Bone marrow (tissue), 2 donors: ENCODE measurements around the gene ANKRD53.
"Not testable (repeated sequence)": the region's sequence is repeated elsewhere in the genome, so short reads cannot be mapped to it uniquely, and the experiment has no call there.

ENCODE experiments used
- DNase-seq, 2 donors: peaks; one replicate each; lab custom pipeline; 2025; lab: John Stamatoyannopoulos, UW

Gene ANKRD53

DNA sequence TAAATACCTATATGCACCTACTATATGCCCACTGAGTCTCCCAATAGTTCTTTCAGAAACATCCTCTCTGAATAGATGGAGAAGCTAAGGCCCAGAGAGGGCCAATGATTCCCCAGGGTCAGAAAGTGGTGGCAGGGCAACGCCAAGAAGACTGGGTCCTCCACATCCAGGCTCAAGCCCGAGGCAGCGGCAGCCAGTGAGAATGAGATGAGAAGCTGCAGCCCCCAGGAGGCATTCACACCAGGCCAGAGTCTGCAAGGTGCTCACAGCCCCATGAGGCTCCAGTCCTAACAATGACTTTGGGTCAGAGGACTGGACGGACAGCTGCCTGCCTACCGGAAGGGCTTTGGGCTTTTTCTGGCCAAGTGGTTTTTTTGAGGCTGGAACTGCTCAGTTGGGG is 12.7 kb downstream of the ANKRD53 start:
- no peak for DNase-seq

DNA sequence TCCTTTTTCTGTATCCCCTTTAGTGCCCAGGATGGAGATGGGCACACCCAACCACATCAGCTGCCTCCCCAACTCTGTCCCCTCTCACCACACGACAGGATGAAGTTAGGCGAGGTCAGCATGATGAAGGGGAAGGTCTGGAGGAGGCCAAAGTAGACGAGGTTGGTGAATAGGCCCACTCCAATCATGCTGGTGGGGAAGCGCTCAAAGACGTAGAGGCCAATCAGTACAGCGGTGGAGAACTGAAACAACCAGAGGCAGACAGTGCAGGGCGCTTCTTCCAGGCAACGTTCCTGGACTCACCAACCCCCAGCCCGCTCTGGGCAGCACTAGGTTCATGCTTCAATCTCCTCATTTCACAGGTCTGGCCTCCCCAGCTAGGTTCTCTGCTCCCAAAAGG is 13.3 kb downstream of the ANKRD53 start:
- no peak for DNase-seq

DNA sequence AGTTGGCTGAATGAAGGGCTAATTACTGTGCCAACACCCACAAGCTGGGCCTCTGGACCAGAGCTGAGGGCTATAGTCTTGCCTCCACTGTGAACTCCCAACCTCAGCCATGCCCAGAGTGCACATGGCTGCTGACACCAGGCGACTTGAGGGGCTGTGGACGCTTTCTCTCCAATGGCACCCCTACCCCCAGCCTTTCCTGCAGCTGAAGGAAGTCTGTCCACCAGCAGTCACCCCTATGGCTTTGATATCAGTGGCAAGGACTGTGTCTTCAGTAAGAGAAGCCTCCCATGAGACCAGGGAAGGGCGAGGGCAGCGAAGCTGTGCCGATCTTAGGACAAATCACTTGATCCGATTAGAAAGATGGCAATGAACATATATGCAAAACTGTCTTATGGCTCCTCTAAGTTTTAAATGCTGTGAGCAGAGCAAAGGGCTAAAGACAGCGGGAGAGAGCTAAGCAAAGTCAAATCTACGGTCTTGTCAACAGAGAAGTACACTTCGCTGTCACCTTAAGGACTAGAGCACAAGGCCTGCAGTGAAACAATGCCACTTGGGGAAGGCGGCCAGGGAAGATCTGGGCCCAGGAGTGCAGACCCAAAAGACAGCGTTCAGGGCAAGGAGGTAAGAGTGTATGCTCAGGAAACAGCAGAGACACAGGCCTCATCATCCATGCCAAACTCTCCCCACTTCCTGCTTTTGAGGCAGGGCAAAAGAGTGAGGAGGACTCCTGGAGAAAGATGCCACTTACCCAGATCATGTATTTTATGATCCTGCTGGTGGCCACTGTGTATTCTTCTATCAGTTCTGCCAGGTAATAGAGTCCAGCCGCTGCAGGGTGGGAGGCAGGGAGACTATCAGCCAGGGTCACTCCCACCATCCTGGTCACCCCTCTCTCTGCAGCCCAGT is 14.8 kb downstream of the ANKRD53 start:
- no peak for DNase-seq

DNA sequence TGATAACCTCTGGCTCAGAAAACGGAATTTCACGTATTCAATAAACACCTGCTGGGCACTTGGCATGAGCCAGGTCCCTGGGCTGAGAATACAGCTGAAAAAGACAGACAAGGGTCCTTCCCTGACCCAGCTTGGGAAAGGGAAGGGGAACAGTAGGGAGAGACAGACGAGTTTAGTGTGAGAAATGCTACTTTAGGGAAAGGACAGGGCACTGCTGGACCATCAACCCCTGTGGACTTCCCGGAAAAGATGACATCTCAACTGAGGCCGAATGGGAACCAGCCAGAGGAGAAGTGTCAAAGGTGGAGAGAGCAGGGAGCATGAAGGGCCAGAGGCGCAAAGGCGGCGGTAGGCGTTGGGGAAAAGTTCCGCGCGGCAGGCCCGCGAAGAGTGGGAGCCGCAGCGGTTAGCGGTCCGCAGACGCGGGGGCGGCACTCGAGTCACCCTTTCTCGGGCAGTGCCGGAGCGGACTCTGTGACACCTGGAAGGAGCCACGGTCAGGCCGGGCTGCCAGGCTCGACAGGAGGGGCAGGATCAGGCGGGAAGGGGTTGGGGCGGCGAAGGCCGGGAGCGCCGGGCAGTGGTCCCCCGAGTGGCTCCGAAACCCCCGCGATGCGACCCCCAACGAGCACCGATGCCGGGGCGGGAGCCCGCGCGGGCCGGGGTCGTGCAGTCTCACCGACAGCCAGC is 15.7 kb downstream of the ANKRD53 start:
- no peak for DNase-seq

DNA sequence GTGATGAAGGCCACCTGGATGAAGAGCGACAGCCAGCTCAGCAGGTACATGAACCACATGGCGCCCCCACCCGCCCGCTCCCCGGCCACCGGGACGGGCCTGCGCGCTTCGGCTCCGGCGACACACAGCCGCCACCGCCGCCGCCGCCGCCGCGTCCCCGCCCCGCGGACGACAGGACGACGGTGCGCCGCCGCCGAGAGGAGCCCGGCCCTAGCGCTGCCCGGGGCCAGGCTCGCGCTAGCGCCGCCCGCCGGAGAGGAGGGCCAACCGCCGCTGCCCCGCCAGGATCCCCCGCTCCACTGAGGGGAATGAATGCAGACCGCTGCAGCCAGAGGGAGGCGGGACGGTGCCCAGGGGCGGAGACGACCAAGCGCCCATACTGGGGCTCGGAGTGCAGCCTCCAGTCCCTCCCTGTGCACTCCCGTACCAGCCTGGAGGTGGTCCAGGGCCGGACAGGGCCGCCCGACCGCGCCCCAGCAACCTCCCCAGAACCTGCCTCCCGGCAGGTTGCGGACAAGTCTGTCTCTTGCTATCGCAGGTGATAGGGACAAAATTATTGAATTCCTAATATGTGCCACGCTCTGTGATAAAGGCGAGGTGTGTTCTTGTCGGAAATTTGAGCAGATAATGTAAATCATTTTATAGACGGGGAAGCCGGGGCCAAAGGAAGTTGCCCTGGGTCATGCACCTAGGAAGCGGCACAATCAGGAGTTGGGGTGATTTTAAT is 16.4 kb downstream of the ANKRD53 start, which contains the start of gene TEX261:
TEX261 (minus strand) TSS at position 175 of the 727 bp plus-strand sequence; CDS start at position 59, 116 bp downstream.
- peak; percentile 65 to 71 for DNase-seq

DNA sequence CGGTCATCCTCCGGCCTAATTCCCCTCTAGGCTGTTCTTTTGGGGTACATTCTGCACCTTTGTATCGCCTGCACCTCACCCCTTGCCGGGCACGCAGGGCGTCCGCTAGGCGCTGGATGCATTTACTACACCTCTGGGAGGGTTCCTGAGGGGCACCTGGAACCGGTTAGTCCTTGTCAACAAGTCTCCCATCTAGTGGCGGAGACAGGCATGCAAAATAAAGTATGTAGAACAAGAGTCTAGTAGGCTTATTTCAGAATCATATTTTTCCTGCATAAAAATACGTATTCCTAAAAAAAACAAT is 16.9 kb downstream of the ANKRD53 start:
- no peak for DNase-seq

DNA sequence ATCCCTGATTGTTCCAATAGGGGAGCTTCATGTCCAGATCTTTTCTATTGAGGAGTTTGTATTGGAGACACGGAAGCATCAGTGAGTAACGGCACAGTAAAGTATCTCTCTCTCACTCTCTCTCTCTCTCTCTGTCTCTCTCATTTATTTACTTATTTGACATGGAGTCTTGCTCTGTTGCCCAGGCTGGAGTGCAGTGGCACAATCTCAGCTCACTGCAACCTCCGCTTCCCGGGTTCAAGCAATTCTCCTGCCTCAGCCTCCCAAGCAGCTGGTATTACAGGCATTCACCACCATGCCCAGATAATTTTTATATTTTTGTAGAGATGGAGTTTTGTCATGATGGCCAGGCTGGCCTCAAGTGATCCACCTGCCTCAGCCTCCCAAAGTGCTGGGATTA is 20.5 kb downstream of the ANKRD53 start:
- DNase-seq: not testable (repeated sequence)

DNA sequence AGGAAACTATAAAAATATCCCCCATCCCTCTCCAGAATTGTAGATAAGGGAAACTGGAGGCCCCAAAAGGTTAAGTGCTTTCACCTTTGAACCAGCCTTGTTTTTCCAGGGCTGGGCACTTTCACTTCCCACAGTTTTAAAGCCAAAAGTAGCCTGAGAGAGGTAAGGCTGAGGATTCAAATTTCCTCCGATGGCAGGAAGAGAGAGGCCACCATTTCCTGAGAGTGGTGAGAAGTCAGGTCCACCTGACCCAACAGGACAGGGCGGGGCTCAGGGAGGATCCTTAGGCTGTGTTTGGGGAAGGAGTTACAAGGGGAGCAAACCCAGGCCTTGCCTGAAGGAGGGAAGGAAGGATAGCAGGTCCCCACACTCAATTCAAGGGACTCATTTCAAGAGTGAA is 20.9 kb downstream of the ANKRD53 start:
- no peak for DNase-seq

DNA sequence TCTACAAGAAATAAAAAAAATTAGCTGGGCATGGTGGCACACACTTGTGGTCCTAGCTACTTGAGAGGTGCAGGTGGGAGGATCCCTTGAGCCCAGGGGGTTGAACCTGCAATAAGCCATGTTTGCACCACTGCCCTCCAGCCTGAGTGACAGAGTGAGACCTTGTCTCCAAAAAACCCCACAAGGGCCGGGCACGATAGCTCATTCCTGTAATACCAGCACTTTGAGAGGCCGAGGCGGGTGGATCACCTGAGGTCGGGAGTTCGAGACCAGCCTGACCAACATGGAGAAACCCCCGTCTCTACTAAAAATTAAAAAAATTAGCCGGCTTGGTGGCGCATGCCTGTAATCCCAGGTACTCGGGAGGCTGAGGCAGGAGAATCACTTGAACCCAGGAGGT is 21.5 kb downstream of the ANKRD53 start:
- not testable (repeated sequence) for DNase-seq

DNA sequence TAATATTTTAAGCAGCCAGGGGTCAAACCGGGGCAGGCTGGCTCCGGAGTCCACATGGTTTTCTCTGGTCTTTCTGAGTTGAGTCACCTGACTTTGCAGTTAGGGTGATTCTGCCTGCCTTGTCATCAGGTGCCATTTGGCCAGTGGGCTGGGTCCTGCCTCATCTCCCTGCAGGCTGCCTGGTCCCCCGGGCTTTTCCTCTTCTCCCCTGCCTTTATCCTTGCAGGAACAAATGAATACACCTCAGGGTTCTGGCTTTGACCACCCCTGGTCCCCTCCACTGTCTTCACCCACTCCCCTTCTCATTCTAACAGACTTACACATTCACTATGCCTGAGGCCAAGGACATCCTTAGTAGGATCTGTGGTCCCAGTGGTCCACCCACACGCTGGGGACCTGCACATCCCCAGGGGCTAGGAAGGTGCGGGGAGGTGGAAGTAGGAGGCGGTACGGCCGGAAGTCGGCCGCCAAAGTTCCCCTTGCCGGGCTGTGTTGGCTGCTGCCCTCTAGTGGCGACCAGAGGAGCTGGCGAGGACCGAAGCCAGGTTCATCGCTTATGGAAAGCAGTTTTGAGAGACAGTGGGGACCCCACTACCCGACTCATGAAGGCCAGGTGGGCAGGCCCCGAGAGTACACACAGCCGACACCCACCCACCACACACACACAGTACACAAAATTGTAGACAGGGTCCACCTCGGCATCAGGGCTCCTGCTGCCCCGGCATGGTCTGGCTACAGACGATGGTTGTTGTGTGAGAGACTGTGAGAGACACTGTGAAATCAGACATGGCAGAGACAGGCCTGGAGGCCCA is 22.6 kb downstream of the ANKRD53 start:
- peak; percentile 39 to 43 for DNase-seq

DNA sequence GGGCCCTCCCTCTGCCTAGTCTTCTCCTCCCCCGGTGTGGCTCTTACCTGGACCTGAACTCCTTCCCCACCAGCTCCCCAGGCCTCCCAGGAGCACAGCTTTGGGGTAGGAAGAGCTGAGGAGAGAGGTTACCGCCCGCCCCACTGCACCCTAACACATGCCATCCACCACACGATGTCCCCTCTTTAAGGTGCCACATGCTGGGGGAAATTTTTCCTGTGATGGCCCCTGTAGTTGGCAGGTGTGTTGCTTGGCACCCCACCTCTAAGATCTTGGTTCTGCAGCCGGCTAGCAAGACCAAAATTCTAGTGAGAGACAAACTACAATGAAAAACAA is 23.1 kb downstream of the ANKRD53 start:
- DNase-seq: no peak

DNA sequence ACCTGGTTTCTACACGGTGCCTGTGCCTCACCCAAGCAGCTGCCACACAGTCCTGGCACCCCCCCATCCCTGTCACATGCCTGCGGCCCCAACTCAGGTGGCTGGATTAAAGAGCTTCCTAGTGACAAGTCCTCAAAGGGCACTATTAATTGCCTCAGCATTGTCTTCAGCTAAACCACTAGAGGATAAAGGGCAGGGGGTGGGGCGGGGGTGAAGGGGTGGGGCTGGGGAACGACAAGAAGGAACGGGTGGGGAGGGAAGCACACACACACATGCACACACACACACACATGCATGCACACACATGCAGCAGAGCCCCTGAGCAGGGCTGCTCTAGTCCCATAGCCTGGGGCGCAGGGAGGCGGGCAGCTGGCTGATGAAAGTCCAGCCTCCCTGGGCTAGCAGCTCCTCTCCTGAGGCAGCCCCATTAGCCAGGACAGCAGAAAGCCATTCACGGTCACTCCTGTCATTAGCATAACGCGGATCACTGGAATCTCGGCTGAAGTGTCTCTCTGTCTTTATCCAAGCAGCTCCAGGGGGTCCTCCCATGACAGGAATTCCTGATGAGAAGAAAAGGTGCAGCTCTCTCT is 23.6 kb downstream of the ANKRD53 start:
- DNase-seq: no peak

DNA sequence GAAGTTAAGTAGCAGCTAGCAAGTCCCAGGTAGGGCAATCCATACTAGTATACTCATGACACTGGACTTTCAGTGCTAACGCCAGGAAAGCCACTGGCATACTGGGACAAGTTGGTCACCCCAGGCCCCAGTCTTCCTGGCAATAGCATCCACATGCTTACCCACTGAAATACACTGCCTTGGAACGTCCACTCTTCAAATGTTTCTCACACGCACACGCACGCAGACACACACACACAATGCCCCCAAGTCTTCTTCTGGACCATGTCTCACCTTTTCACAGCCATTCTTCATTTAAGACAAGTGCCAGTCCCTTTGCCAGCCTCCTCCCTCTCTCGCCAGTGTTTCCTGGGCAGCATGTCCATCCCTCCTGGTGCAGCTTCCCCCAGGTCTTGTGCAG is 25.0 kb downstream of the ANKRD53 start:
- no peak for DNase-seq

DNA sequence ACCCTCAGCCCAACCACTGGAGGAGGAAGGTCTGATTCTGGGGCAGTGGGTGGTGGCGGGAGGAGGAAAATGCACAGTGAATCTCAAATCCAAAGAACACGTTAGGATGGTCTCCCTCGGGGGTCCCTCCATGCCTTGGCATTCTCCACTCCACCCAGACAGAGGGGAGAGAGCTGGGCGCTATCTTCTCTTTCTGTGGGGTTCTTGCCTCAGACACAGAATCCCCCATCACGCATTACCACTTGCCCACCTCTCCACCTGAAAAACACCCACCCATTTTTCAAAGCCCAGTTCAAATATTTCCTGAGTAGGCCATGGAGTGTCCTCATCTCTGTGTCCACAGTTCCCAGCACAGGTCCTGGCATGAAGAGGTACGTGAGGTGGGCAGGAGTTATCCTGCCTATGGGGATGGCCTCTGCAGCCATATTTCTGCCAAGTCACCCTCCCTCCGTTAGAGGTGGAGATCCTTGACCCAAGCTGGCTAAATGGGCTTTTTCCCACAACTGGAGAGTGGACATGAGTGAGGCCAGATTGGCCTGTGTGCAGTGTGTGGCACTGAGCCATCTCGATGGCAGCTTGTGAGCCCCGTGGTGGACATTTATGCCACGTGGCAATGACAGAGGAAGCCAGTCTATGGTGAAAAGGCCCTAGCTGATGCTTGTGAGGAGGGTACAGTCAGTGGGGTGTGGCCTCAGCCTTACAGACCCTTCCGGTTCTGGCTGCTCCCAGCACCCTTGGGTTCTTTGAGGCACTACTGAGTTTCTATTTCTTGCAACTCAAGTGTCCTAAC is 25.7 kb downstream of the ANKRD53 start:
- DNase-seq: no peak

DNA sequence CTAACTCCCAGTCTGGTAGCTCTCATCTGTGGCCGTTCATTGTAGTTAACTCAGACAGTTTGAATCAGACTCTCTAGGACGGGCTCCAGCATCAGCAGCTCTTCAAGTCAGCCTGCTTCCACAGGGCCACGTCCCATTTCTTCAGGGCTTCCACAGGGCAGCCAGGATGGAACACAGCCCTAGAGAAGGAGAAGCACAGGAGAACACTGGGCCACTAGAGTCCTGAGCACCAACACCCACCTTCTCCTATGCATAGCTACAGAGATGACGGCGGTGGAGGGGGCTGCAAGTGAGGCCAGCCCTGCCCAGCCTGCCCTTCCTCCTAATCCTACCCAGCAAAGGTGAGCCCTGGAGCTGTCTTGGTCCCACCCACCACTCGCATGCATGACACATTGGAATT is 26.4 kb downstream of the ANKRD53 start:
- no peak for DNase-seq

DNA sequence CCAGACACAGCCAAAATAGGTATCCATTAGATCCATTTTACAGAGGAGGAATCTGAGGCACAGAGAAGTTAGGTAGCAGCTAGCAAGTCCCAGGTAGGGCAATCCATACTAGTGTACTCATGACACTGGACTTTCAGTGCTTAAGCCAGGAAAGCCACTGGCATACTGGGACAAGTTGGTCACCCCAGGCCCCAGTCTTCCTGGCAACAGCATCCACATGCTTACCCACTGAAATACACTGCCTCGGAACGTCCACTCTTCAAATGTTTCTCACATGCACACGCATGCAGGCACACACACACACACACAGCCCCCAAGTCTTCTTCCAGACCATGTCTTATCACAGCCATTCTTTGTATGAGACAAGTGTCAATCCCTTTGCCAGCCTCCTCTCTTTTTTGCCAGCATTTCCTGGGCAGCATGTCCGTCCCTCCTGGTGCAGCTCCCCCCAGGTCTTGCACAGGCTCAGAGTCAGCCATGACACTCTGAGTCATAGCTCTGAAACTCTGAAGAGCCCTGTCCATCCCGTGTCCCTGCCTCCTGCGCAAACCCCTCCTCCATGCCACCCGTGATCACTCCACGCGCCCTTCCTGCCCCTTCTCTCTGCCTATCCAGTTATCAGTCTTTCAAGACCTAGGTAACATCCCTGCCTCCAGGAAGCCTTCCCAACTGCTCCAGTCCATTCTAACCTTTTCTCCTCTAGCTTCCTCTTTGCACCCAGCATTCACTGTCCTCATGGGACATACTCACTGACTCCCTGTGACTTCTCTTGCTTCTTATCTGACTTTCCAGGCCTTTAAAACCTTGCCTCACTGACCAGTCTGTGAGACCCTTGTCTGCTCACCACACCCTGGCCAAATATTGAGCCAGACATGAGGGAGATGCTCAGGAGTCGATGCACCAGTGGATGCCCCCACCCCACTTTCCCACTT is 27.1 kb downstream of the ANKRD53 start:
- no peak for DNase-seq

DNA sequence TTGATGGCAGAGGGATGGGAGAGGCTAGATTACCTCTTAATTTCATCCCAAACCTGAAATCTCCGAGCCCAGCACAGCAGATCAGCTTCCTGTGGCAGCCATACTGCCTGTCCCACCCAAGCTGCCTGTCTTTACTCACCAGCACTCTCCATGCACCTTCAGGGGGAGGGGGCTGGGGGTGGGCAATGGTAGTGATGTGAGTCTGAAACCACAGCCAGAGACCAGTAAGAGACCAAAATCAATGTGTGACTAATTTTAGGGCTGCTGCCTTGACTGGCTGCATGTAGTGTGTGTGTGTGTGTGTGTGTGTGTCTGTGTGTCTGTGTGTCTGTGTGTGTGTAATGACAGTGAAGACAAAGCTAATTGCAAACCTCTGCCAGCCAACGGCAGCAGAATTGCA is 27.9 kb downstream of the ANKRD53 start:
- no peak for DNase-seq

DNA sequence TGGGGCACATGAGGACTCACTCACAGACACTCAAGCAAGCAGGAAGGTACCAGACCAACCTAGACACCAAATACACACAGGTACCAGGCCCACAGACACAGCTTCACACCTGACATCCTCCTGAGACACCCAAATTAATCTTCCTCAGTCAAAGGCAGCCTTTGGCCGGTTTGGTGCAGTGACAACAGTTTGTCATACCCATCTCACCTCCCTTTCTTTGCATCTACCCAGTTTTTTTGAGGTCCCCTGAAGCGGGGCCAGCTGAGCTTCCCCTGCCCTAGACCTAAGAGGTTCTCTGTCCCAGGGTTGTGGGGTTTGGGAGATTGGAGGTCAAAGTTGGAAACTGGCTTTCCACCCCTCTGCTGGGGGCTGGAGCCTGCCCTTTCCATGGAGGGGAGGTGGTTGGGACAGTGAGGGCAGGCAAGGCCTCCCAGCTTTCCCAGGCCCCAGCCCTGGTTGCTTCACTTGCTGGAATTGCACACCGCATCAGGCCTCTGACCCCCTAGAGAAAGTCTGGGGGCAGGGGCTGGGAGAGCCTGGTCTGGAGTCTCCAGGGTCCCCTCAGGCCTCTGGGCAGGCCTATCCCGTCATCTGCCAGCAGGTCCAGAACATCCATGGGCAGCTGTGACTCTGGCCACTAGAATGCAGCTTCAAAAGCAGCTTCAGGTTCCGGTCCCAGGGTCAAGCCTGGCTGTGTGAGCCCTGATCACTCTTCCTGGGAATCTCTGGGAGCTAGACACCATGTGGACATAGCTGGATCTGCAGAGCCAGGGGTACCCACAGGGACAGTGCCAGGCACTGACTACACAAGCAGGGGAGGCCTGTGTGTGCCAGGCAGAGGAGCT is 28.7 kb downstream of the ANKRD53 start:
- DNase-seq: no peak

DNA sequence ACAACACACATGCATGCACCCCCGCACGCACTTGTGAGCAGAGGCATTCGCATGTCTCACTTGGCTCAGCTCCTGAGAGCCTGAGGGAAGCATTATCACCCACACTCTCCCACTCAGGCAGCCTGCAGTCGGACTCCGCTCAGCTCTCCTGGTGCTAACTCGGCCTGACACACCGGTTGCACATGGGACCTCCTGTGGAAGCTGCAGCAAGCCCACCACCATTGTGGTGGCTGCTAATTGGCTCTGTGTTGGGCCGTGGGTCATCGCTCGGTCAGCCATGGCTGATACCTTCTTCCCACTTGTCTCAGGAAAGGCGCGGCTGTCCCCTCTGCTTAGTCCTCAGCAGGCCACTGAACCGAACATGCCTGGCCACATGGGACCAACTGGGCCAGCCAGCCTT is 29.9 kb downstream of the ANKRD53 start:
- DNase-seq: no peak
